ENCODE measurements around the gene BCKDK.

Gene BCKDK

GRCh38 chr16:31113121-31114120, 5.2 kb downstream of the BCKDK start:
- Histone ChIP-seq H3K9ac (ENCODE audit: low read length in 2 of 2) (no peak overlapping the region), H3K4me1 (ENCODE audit: control insufficient read depth, insufficient read depth, low read length) (peaks cover 23% of the 10 kb centered on the region), H3K27ac (ENCODE audit: low read length) (no peak overlapping the region), H3K27me3 (ENCODE audit: control insufficient read depth in 1 of 2, insufficient read depth in 2 of 2, low read length in 2 of 2) (no peaks in the 10 kb centered on the region), H3K36me3 (ENCODE audit: control insufficient read depth in 2 of 2, insufficient read depth in 2 of 2, low read length in 2 of 2) (peaks cover 18 to 26% of the 10 kb centered on the region in 2 donors), H3K4me3 (ENCODE audit: low read length in 2 of 2) (peak overlapping the region in 1 of 2 donors; percentile 3), H3K9me3 (ENCODE audit: control insufficient read depth in 2 of 2, low read length in 2 of 2) (no peaks in the 10 kb centered on the region)

GRCh38 chr16:31114468-31114867, 6.3 kb downstream of the BCKDK start:
- no peak overlapping the region for H3K4me3 ChIP-seq (ENCODE audit: low read length in 2 of 2)

GRCh38 chr16:31117384-31118222, 9.4 kb downstream of the BCKDK start, which contains the start of gene KAT8:
Gene KAT8, plus strand, starts transcription at chr16:31117664. Its CDS starts 18 bp downstream, at chr16:31117682.
- peak within 1 kb of the TSS; percentile 78 to 84 for H3K4me3 ChIP-seq (ENCODE audit: low read length in 2 of 2)
- peak within 1 kb of the TSS; percentile 98 for H3K27ac ChIP-seq (ENCODE audit: low read length)
- H3K36me3 ChIP-seq (ENCODE audit: control insufficient read depth in 2 of 2, insufficient read depth in 2 of 2, low read length in 2 of 2): peaks cover 24 to 29% of the 10 kb centered on the region in 2 donors
- H3K9me3 ChIP-seq (ENCODE audit: control insufficient read depth in 2 of 2, low read length in 2 of 2): no peaks in the 10 kb centered on the region
- H3K27me3 ChIP-seq (ENCODE audit: control insufficient read depth in 1 of 2, insufficient read depth in 2 of 2, low read length in 2 of 2): no peaks in the 10 kb centered on the region
- peak within 1 kb of the TSS; percentile 92 to 98 for H3K9ac ChIP-seq (ENCODE audit: low read length in 2 of 2)
- peaks cover 14% of the 10 kb centered on the region for H3K4me1 ChIP-seq (ENCODE audit: control insufficient read depth, insufficient read depth, low read length)

More at GRCh38 chr16:31114468-31114867, 6.3 kb downstream of the BCKDK start:
- Histone ChIP-seq H3K27me3 (ENCODE audit: control insufficient read depth in 1 of 2, insufficient read depth in 2 of 2, low read length in 2 of 2) (no peaks in the 10 kb centered on the region), H3K9ac (ENCODE audit: low read length in 2 of 2) (no peak overlapping the region), H3K4me1 (ENCODE audit: control insufficient read depth, insufficient read depth, low read length) (peaks cover 20% of the 10 kb centered on the region), H3K27ac (ENCODE audit: low read length) (no peak overlapping the region), H3K9me3 (ENCODE audit: control insufficient read depth in 2 of 2, low read length in 2 of 2) (no peaks in the 10 kb centered on the region), H3K36me3 (ENCODE audit: control insufficient read depth in 2 of 2, insufficient read depth in 2 of 2, low read length in 2 of 2) (peaks cover 21 to 26% of the 10 kb centered on the region in 2 donors)

GRCh38 chr16:31118223-31119155, 10.3 kb downstream of the BCKDK start:
- peaks cover 24 to 27% of the 10 kb centered on the region in 2 donors for H3K36me3 ChIP-seq (ENCODE audit: control insufficient read depth in 2 of 2, insufficient read depth in 2 of 2, low read length in 2 of 2)
- peaks cover 14% of the 10 kb centered on the region for H3K4me1 ChIP-seq (ENCODE audit: control insufficient read depth, insufficient read depth, low read length)
- H3K4me3 ChIP-seq (ENCODE audit: low read length in 2 of 2): peak overlapping the region; percentile 78 to 84
- H3K27me3 ChIP-seq (ENCODE audit: control insufficient read depth in 1 of 2, insufficient read depth in 2 of 2, low read length in 2 of 2): no peaks in the 10 kb centered on the region
- peak overlapping the region; percentile 92 to 98 for H3K9ac ChIP-seq (ENCODE audit: low read length in 2 of 2)
- H3K27ac ChIP-seq (ENCODE audit: low read length): peak overlapping the region; percentile 98
- H3K9me3 ChIP-seq (ENCODE audit: control insufficient read depth in 2 of 2, low read length in 2 of 2): no peaks in the 10 kb centered on the region

GRCh38 chr16:31120129-31120528, 11.9 kb downstream of the BCKDK start:
- H3K4me1 ChIP-seq (ENCODE audit: control insufficient read depth, insufficient read depth, low read length): peaks cover 14% of the 10 kb centered on the region
- no peaks in the 10 kb centered on the region for H3K9me3 ChIP-seq (ENCODE audit: control insufficient read depth in 2 of 2, low read length in 2 of 2)
- H3K27me3 ChIP-seq (ENCODE audit: control insufficient read depth in 1 of 2, insufficient read depth in 2 of 2, low read length in 2 of 2): no peaks in the 10 kb centered on the region
- no peak overlapping the region for H3K4me3 ChIP-seq (ENCODE audit: low read length in 2 of 2)
- H3K9ac ChIP-seq (ENCODE audit: low read length in 2 of 2): no peak overlapping the region
- H3K36me3 ChIP-seq (ENCODE audit: control insufficient read depth in 2 of 2, insufficient read depth in 2 of 2, low read length in 2 of 2): peaks cover 28 to 31% of the 10 kb centered on the region in 2 donors
- peak overlapping the region; percentile 41 for H3K27ac ChIP-seq (ENCODE audit: low read length)

- Histone ChIP-seq H3K36me3 (ENCODE audit: control insufficient read depth in 2 of 2, insufficient read depth in 2 of 2, low read length in 2 of 2) (peaks cover 47 to 51% of the 10 kb centered on the region in 2 donors), H3K4me3 (ENCODE audit: low read length in 2 of 2) (no peak overlapping the region), H3K27ac (ENCODE audit: low read length) (no peak overlapping the region), H3K9me3 (ENCODE audit: control insufficient read depth in 2 of 2, low read length in 2 of 2) (no peaks in the 10 kb centered on the region), H3K9ac (ENCODE audit: low read length in 2 of 2) (no peak overlapping the region), H3K4me1 (ENCODE audit: control insufficient read depth, insufficient read depth, low read length) (peaks cover 6% of the 10 kb centered on the region), H3K27me3 (ENCODE audit: control insufficient read depth in 1 of 2, insufficient read depth in 2 of 2, low read length in 2 of 2) (no peaks in the 10 kb centered on the region)
Measured at GRCh38 chr16:31125844-31126243, 17.7 kb downstream of the BCKDK start.

- Histone ChIP-seq H3K9me3 (ENCODE audit: control insufficient read depth in 2 of 2, low read length in 2 of 2) (no peaks in the 10 kb centered on the region), H3K9ac (ENCODE audit: low read length in 2 of 2) (no peak overlapping the region), H3K4me1 (ENCODE audit: control insufficient read depth, insufficient read depth, low read length) (peaks cover 6% of the 10 kb centered on the region), H3K4me3 (ENCODE audit: low read length in 2 of 2) (no peak overlapping the region), H3K27ac (ENCODE audit: low read length) (no peak overlapping the region), H3K27me3 (ENCODE audit: control insufficient read depth in 1 of 2, insufficient read depth in 2 of 2, low read length in 2 of 2) (no peaks in the 10 kb centered on the region), H3K36me3 (ENCODE audit: control insufficient read depth in 2 of 2, insufficient read depth in 2 of 2, low read length in 2 of 2) (peaks cover 46 to 51% of the 10 kb centered on the region in 2 donors)
Measured at GRCh38 chr16:31127182-31127581, 19.0 kb downstream of the BCKDK start.

GRCh38 chr16:31128711-31129567, 20.8 kb downstream of the BCKDK start:
- peaks cover 6% of the 10 kb centered on the region for H3K4me1 ChIP-seq (ENCODE audit: control insufficient read depth, insufficient read depth, low read length)
- no peak overlapping the region for H3K4me3 ChIP-seq (ENCODE audit: low read length in 2 of 2)
- H3K9ac ChIP-seq (ENCODE audit: low read length in 2 of 2): peak overlapping the region in 1 of 2 donors; percentile 13

GRCh38 chr16:31129568-31130335, 21.6 kb downstream of the BCKDK start:
- peaks cover 0 to under 1% of the 10 kb centered on the region in 2 donors for H3K27me3 ChIP-seq (ENCODE audit: control insufficient read depth in 1 of 2, insufficient read depth in 2 of 2, low read length in 2 of 2)
- peaks cover 6% of the 10 kb centered on the region for H3K4me1 ChIP-seq (ENCODE audit: control insufficient read depth, insufficient read depth, low read length)
- peak overlapping the region in 1 of 2 donors; percentile 13 for H3K9ac ChIP-seq (ENCODE audit: low read length in 2 of 2)
- peaks cover 39 to 47% of the 10 kb centered on the region in 2 donors for H3K36me3 ChIP-seq (ENCODE audit: control insufficient read depth in 2 of 2, insufficient read depth in 2 of 2, low read length in 2 of 2)
- no peak overlapping the region for H3K27ac ChIP-seq (ENCODE audit: low read length)
- H3K9me3 ChIP-seq (ENCODE audit: control insufficient read depth in 2 of 2, low read length in 2 of 2): no peaks in the 10 kb centered on the region
- no peak overlapping the region for H3K4me3 ChIP-seq (ENCODE audit: low read length in 2 of 2)

More at GRCh38 chr16:31128711-31129567, 20.8 kb downstream of the BCKDK start:
- Histone ChIP-seq H3K36me3 (ENCODE audit: control insufficient read depth in 2 of 2, insufficient read depth in 2 of 2, low read length in 2 of 2) (peaks cover 43 to 49% of the 10 kb centered on the region in 2 donors), H3K9me3 (ENCODE audit: control insufficient read depth in 2 of 2, low read length in 2 of 2) (no peaks in the 10 kb centered on the region), H3K27me3 (ENCODE audit: control insufficient read depth in 1 of 2, insufficient read depth in 2 of 2, low read length in 2 of 2) (no peaks in the 10 kb centered on the region), H3K27ac (ENCODE audit: low read length) (no peak overlapping the region)
